CD4-positive, alpha-beta T cell treated with Interferon alpha-2 for 1 hour (primary cell): ENCODE results near the gene FMO1.
A peak's percentile ranks its signal among the peaks of the same experiment; 100 is the strongest.
"Not testable (repeated sequence)": the region's sequence is repeated elsewhere in the genome, so short reads cannot be mapped to it uniquely, and the experiment has no call there.

ENCODE experiments used
- DNase-seq, 2 donors: peaks; one replicate each; pipeline ENCODE4 v3.0.0-alpha.2; 2020 to 2022

Gene FMO1

GRCh38 chr1:171290621-171291020, 42.3 kb downstream of the FMO1 start:
- DNase-seq, result no peak

- no peak for DNase-seq
These were observed 44.5 kb downstream of the FMO1 start for GRCh38 chr1:171292799-171293198.

GRCh38 chr1:171295383-171295782, 47.1 kb downstream of the FMO1 start:
- DNase-seq, result not testable (repeated sequence)

GRCh38 chr1:171295821-171296220, 47.5 kb downstream of the FMO1 start:
- DNase-seq, result no peak

GRCh38 chr1:171296897-171297296, 48.6 kb downstream of the FMO1 start:
- DNase-seq, result no peak

GRCh38 chr1:171298696-171299095, 50.4 kb downstream of the FMO1 start:
- no peak for DNase-seq

- no peak for DNase-seq
These were observed 51.0 kb downstream of the FMO1 start for GRCh38 chr1:171299342-171299741.

GRCh38 chr1:171300401-171300800, 52.1 kb downstream of the FMO1 start:
- DNase-seq, result no peak

- no peak for DNase-seq
These were observed 62.4 kb downstream of the FMO1 start for GRCh38 chr1:171310661-171311087.

GRCh38 chr1:171311771-171312558, 63.7 kb downstream of the FMO1 start:
- DNase-seq, result no peak

GRCh38 chr1:171313319-171313834, 65.1 kb downstream of the FMO1 start:
- no peak for DNase-seq

- peak; percentile 92 to 95 for DNase-seq
These were observed 65.6 kb downstream of the FMO1 start, which contains the start of gene FMO4 for GRCh38 chr1:171313835-171314320. TSS of gene FMO4 (plus strand) at chr1:171314183. CDS start at chr1:171319826, 5,643 bp downstream.

- DNase-seq, result no peak
These were observed 81.0 kb downstream of the FMO1 start for GRCh38 chr1:171329251-171329650.

GRCh38 chr1:171334024-171334640, 85.8 kb downstream of the FMO1 start:
- DNase-seq, result no peak
